ENCODE data around the gene SNX20.

Gene SNX20

GRCh38 chr16:50705436-50706110, 24.5 kb upstream of the SNX20 start:
- DNase-seq (ENCODE audit: low read depth in 2 of 2): no peak

GRCh38 chr16:50704245-50704644, 23.1 kb upstream of the SNX20 start:
- no peak for DNase-seq (ENCODE audit: low read depth in 2 of 2)

- no peak for DNase-seq (ENCODE audit: low read depth in 2 of 2)
These were observed 21.6 kb upstream of the SNX20 start for GRCh38 chr16:50702725-50703124.

- no peak for DNase-seq (ENCODE audit: low read depth in 2 of 2)
These were observed 18.4 kb upstream of the SNX20 start for GRCh38 chr16:50699326-50700159.

- DNase-seq (ENCODE audit: low read depth in 2 of 2): no peak
These were observed 17.0 kb upstream of the SNX20 start for GRCh38 chr16:50697881-50698767.

- no peak for DNase-seq (ENCODE audit: low read depth in 2 of 2)
These were observed 16.3 kb upstream of the SNX20 start for GRCh38 chr16:50697421-50697715.

GRCh38 chr16:50696575-50697420, 15.7 kb upstream of the SNX20 start:
- no peak for DNase-seq (ENCODE audit: low read depth in 2 of 2)

- no peak for DNase-seq (ENCODE audit: low read depth in 2 of 2)
These were observed 15.0 kb upstream of the SNX20 start for GRCh38 chr16:50696126-50696525.

- no peak for DNase-seq (ENCODE audit: low read depth in 2 of 2)
These were observed 14.2 kb upstream of the SNX20 start for GRCh38 chr16:50695017-50696000.

- no peak for DNase-seq (ENCODE audit: low read depth in 2 of 2)
These were observed 13.1 kb upstream of the SNX20 start for GRCh38 chr16:50694206-50694605.

GRCh38 chr16:50692999-50693781, 12.1 kb upstream of the SNX20 start, which contains the start of gene NOD2:
Gene NOD2, plus strand, starts transcription at chr16:50693606. Its CDS starts 5,890 bp downstream, at chr16:50699496.
- DNase-seq (ENCODE audit: low read depth in 2 of 2): no peak

- DNase-seq (ENCODE audit: low read depth in 2 of 2): no peak
These were observed 11.5 kb upstream of the SNX20 start for GRCh38 chr16:50692644-50692998.

GRCh38 chr16:50690177-50690576, 9.1 kb upstream of the SNX20 start:
- no peak for DNase-seq (ENCODE audit: low read depth in 2 of 2)

GRCh38 chr16:50688867-50689266, 7.8 kb upstream of the SNX20 start:
- DNase-seq (ENCODE audit: low read depth in 2 of 2): no peak

GRCh38 chr16:50688083-50688482, 7.0 kb upstream of the SNX20 start:
- DNase-seq (ENCODE audit: low read depth in 2 of 2): no peak

GRCh38 chr16:50685462-50686063, 4.5 kb upstream of the SNX20 start:
- DNase-seq (ENCODE audit: low read depth in 2 of 2): no peak

- no peak for DNase-seq (ENCODE audit: low read depth in 2 of 2)
These were observed 3.8 kb upstream of the SNX20 start for GRCh38 chr16:50684823-50685461.

- DNase-seq (ENCODE audit: low read depth in 2 of 2): no peak
These were observed 2.7 kb upstream of the SNX20 start for GRCh38 chr16:50683689-50684374.
